ENCODE measurements around the gene TXNRD3.

- TF ChIP-seq POLR2AphosphoS5 (IDR thresholded peaks at IDR 0.05; ENCODE audit: borderline replicate concordance, low read depth, low read length) (no peak), EZH2 (IDR thresholded peaks at IDR 0.05) (no peak)
Measured at GRCh38 chr3:126663257-126663656, 8.3 kb upstream of the TXNRD3 start.

Measured in SK-N-MC (cell line).